ENCODE data around the gene RAD51AP1.
"Not testable (repeated sequence)": the region's sequence is repeated elsewhere in the genome, so short reads cannot be mapped to it uniquely, and the experiment has no call there.

The RAD51AP1 gene, protein sequence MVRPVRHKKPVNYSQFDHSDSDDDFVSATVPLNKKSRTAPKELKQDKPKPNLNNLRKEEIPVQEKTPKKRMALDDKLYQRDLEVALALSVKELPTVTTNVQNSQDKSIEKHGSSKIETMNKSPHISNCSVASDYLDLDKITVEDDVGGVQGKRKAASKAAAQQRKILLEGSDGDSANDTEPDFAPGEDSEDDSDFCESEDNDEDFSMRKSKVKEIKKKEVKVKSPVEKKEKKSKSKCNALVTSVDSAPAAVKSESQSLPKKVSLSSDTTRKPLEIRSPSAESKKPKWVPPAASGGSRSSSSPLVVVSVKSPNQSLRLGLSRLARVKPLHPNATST

DNA sequence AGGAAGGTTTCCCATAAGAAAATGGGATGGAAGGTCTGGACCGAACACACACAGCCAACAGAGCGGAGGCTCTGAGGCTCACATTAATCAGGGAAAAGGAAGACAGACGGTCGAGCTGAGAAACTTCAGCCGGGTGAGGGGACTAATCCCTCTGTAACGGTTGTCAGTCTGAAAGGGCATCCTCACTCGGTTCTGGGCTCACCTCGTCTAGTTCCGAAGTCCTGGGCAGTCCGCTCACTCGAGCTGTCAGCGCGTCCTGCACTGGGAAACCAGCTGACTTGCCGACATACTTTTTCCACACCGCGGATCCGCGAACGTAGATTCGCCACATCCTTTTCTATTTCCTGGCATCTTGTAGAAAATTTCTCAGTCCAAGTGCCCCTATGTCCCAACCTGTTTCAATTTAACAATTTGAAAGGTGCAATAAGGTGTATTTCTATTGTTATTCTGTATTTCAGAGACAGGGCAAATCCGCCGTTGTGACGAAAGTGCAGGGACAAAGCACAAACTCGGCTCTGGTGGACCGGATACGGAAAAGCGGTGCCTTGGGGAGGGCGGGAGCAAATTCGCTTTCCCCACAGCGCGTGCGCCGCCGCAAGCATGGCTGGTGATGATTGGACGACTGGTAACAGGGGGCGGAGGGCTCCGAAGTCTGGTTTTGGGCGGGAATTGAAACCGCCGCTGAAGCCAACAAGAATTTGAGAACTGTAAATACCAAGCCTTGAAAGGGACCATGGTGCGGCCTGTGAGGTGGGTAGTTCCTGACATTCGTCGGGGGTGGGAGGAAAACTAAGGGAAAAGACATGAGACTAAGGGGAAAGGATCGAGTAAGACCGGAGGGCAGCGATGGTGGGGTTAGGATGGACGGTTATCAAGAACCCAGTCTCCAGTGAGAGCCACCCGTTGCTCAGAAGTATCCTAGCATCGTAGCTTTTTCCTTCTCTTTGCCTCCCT lies at the start of gene RAD51AP1:
Gene RAD51AP1 (plus strand): TSS at position 684 of the 954 bp plus-strand sequence. CDS start 50 bp downstream, at position 734.
- Mint-ChIP-seq H3K4me3 (peak within 1 kb of the TSS; percentile 97), H3K9me3 (no peaks in the 10 kb centered on the region), H3K36me3 (ENCODE audit: low read depth) (peaks cover 6% of the 10 kb centered on the region), H3K27me3 (no peaks in the 10 kb centered on the region), H3K27ac (peak within 1 kb of the TSS; percentile 99), H3K4me1 (ENCODE audit: low read depth) (peaks cover 38% of the 10 kb centered on the region)

- no peaks in the 10 kb centered on the region for H3K9me3 Mint-ChIP-seq
Observed at GRCh38 chr12:4489556-4489955, 49.1 kb upstream of the RAD51AP1 start.

GRCh38 chr12:4490973-4491372 lies 47.7 kb upstream of the RAD51AP1 start:
- Mint-ChIP-seq H3K9me3 (no peaks in the 10 kb centered on the region), H3K27ac (no peak overlapping the region), H3K4me3 (no peak overlapping the region), H3K4me1 (ENCODE audit: low read depth) (peaks cover 11% of the 10 kb centered on the region), H3K36me3 (ENCODE audit: low read depth) (peaks cover 25% of the 10 kb centered on the region), H3K27me3 (no peaks in the 10 kb centered on the region)

More at GRCh38 chr12:4489556-4489955, 49.1 kb upstream of the RAD51AP1 start:
- Mint-ChIP-seq H3K4me1 (ENCODE audit: low read depth) (peaks cover 10% of the 10 kb centered on the region), H3K4me3 (no peak overlapping the region), H3K27ac (no peak overlapping the region), H3K27me3 (no peaks in the 10 kb centered on the region), H3K36me3 (ENCODE audit: low read depth) (peaks cover 21% of the 10 kb centered on the region)

DNA sequence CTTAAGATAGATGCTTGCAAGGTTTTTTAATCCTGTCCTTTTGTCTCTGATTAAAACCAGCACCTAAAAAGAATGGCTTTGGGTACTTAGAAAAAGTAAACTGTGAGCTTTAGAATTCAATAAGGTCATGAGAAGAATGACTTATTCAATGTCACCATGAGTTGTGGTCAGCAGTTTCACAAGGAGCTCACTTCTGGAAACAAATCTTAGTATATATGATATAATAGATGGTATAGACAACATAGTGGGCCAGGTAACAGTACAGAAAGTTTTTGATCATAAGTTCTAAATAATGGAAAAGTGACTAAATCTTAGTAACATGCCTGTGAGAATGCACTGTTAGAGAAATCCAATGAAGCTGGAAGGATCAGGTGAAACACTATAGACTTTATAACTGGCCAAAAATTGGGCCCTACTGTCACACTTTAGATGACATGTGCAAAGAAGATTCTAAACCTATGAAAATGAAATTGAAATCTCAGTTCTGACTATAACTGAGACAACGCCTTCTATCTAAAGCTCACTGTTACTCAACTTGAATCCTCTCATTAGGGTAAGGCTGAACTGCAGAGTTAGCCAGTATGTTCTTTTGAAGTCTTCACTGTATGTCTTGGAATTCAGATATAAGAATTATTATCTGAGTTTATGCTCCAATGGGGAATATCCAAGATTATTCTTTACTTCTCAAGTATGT lies 42.4 kb upstream of the RAD51AP1 start:
- Mint-ChIP-seq H3K9me3 (no peaks in the 10 kb centered on the region), H3K4me3 (no peak overlapping the region), H3K4me1 (ENCODE audit: low read depth) (peaks cover 12% of the 10 kb centered on the region), H3K36me3 (ENCODE audit: low read depth) (peaks cover 56% of the 10 kb centered on the region), H3K27me3 (no peaks in the 10 kb centered on the region), H3K27ac (peak overlapping the region; percentile 34)

GRCh38 chr12:4499186-4499585 lies 39.5 kb upstream of the RAD51AP1 start:
- Mint-ChIP-seq H3K4me3 (no peak overlapping the region), H3K27ac (no peak overlapping the region), H3K36me3 (ENCODE audit: low read depth) (peaks cover 65% of the 10 kb centered on the region), H3K27me3 (no peaks in the 10 kb centered on the region), H3K9me3 (no peaks in the 10 kb centered on the region), H3K4me1 (ENCODE audit: low read depth) (peaks cover 12% of the 10 kb centered on the region)

DNA sequence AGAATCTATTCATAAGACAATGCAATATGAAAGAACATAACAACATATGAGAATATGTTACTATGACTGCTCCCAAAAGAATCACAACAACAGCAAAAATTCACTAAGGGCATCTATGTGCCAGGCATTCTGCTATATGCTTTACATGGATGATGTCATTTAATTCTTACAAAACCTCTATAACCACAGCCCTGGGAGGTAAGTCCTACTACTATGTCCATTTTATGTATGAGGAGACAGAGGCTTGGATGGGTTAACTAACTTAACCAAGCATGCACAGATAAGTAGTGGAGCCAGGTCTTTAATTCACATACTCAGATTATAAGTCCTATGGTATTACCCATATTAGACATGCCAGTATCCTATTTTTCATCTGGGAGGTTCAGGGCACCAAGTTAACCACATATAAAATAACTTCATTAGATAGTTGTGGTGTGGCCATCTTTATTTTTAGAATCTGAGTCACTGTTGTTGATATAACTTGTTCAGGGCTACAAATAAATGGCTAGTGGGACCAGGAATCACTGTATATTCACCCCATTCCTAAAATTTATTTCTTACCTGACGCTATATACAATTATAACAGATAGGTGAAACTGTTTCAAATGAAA lies 33.2 kb upstream of the RAD51AP1 start:
- H3K4me3 Mint-ChIP-seq: no peak overlapping the region
- H3K27me3 Mint-ChIP-seq: no peaks in the 10 kb centered on the region
- no peaks in the 10 kb centered on the region for H3K9me3 Mint-ChIP-seq
- H3K27ac Mint-ChIP-seq: no peak overlapping the region
- H3K4me1 Mint-ChIP-seq (ENCODE audit: low read depth): peaks cover 20% of the 10 kb centered on the region
- H3K36me3 Mint-ChIP-seq (ENCODE audit: low read depth): peaks cover 34% of the 10 kb centered on the region

- H3K36me3 Mint-ChIP-seq (ENCODE audit: low read depth): peaks cover 30% of the 10 kb centered on the region
- H3K4me3 Mint-ChIP-seq: no peak overlapping the region
- no peaks in the 10 kb centered on the region for H3K9me3 Mint-ChIP-seq
- H3K27me3 Mint-ChIP-seq: no peaks in the 10 kb centered on the region
- H3K27ac Mint-ChIP-seq: no peak overlapping the region
- peaks cover 20% of the 10 kb centered on the region for H3K4me1 Mint-ChIP-seq (ENCODE audit: low read depth)
Observed at GRCh38 chr12:4506430-4506829, 32.3 kb upstream of the RAD51AP1 start.

DNA sequence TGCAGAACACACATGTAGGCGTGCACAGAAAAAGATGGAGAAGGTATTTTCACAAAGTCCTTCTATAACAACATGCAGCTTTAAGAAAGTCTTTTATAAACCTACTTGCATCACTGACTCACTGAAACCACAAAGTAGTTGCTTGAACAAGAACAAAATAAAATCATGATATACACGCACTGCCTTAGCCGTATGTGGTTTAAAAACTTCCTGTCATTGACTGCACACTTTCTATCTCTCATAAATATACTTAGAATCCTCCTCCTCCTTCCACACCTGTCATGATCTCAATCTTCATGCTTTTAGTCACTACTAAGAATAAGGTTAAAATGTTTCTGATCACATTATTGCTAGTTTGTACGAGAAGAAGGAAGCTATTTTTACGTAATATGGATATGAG lies 31.8 kb upstream of the RAD51AP1 start:
- peaks cover 27% of the 10 kb centered on the region for H3K36me3 Mint-ChIP-seq (ENCODE audit: low read depth)
- peaks cover 20% of the 10 kb centered on the region for H3K4me1 Mint-ChIP-seq (ENCODE audit: low read depth)
- H3K4me3 Mint-ChIP-seq: peak overlapping the region; percentile 25
- peak overlapping the region; percentile 2 for H3K27ac Mint-ChIP-seq
- no peaks in the 10 kb centered on the region for H3K9me3 Mint-ChIP-seq
- H3K27me3 Mint-ChIP-seq: no peaks in the 10 kb centered on the region

DNA sequence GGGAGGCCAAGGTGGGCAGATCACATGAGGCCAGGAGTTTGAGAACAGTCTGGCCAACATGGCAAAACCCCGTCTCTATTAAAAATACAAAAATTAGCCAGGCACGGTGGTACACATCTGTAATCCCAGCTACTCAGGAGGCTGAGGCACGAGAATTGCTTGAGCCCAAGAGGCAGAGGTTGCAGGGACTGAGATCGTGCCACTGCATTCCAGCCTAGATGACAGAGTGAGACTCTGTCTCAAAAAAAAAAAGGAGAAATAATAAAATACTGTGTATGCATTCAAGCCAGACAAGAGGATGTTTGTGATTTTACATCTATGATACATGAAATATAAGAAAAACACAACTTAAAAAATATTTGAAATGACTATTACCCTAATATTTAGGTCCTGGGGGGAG lies 30.2 kb upstream of the RAD51AP1 start:
- Mint-ChIP-seq H3K4me1 (ENCODE audit: low read depth) (peaks cover 20% of the 10 kb centered on the region), H3K36me3 (ENCODE audit: low read depth) (peaks cover 23% of the 10 kb centered on the region)
- not testable (repeated sequence) for H3K27me3 Mint-ChIP-seq, H3K9me3 Mint-ChIP-seq, H3K4me3 Mint-ChIP-seq, H3K27ac Mint-ChIP-seq

DNA sequence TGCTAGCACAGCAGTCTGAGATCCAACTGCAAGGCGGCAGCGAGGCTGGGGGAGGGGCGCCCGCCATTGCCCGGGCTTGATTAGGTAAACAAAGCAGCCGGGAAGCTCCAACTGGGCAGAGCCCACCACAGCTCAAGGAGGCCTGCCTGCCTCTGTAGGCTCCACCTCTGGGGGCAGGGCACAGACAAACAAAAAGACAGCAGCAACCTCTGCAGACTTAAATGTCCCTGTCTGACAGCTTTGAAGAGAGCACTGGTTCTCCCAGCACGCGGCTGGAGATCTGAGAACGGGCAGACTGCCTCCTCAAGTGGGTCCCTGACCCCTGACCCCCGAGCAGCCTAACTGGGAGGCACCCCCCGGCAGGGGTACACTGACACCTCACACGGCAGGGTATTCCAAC lies 29.4 kb upstream of the RAD51AP1 start:
- H3K9me3 Mint-ChIP-seq, H3K27me3 Mint-ChIP-seq, H3K4me3 Mint-ChIP-seq, H3K27ac Mint-ChIP-seq: not testable (repeated sequence)
- peaks cover 20% of the 10 kb centered on the region for H3K4me1 Mint-ChIP-seq (ENCODE audit: low read depth)
- peaks cover 15% of the 10 kb centered on the region for H3K36me3 Mint-ChIP-seq (ENCODE audit: low read depth)

DNA sequence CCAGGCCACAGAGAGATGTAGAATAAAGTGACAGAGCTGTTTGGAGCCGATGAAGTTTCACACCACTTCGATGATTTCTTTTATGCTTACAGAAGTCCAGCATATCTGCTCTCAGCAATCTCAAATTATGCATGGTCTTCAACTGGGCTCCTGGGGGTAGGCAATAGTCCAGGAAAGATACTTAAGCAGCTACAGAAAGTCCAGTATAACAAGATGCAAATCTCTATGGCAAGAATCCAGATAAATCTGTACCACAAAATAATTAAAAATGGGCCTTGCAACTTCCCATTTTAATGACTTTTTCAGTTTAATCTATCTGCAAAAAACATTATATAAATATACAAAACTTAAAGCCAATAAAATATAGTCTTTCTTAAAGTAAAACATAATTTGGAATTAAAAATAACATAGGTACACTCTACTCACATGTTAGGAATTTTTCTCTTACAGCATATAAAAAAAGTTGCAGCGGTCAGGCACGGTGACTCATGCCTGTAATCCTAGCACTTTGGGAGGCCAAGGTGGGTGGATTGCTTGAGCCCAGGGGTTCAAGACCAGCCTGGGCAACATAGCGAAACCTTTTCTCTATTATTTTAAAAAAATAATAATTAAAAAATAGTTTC lies 20.5 kb upstream of the RAD51AP1 start:
- Mint-ChIP-seq H3K9me3 (no peaks in the 10 kb centered on the region), H3K4me3 (no peak overlapping the region), H3K36me3 (ENCODE audit: low read depth) (peaks cover 48% of the 10 kb centered on the region), H3K27ac (no peak overlapping the region), H3K4me1 (ENCODE audit: low read depth) (no peaks in the 10 kb centered on the region), H3K27me3 (no peaks in the 10 kb centered on the region)

DNA sequence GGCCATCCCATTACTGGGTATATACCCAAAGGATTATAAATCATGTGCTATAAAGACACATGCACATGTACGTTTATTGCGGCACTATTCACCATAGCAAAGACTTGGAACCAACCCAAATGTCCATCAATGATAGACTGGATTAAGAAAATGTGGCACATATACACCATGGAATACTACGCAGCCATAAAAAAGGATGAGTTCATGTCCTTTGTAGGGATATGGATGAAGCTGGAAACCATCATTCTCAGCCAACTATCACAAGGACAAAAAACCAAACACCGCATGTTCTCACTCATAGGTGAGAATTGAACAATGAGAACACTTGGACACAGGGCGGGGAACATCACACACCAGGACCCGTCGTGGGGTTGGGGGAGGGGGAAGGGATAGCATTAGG lies 15.2 kb upstream of the RAD51AP1 start:
- not testable (repeated sequence) for H3K27me3 Mint-ChIP-seq; H3K27ac Mint-ChIP-seq; H3K4me1 Mint-ChIP-seq (ENCODE audit: low read depth); H3K9me3 Mint-ChIP-seq; H3K4me3 Mint-ChIP-seq
- H3K36me3 Mint-ChIP-seq (ENCODE audit: low read depth): peaks cover 54% of the 10 kb centered on the region

GRCh38 chr12:4526923-4527546 lies 11.7 kb upstream of the RAD51AP1 start:
- peaks cover 35% of the 10 kb centered on the region for H3K36me3 Mint-ChIP-seq (ENCODE audit: low read depth)
- no peaks in the 10 kb centered on the region for H3K27me3 Mint-ChIP-seq

DNA sequence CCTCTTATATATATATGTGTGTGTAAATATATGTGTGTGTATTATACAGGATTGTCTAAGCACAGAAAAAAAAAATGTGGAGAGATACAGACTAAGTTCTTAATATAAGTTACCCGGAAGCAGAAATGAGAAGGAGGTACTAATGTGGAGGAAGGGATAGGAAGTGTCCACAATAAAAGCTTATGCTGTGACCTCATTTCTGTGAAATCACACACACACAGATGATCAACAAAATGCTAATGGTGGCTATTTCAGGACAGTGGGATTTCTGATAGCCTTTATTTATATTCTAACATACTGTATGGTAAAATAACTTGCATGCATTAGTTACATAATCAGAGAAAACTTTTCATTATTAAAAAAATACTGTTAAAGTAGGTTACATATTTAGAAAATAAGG lies 8.5 kb upstream of the RAD51AP1 start:
- Mint-ChIP-seq H3K27ac (no peak overlapping the region), H3K4me3 (no peak overlapping the region), H3K36me3 (ENCODE audit: low read depth) (peaks cover 11% of the 10 kb centered on the region), H3K9me3 (no peaks in the 10 kb centered on the region), H3K4me1 (ENCODE audit: low read depth) (no peaks in the 10 kb centered on the region), H3K27me3 (no peaks in the 10 kb centered on the region)

More at GRCh38 chr12:4526923-4527546, 11.7 kb upstream of the RAD51AP1 start:
- H3K27ac Mint-ChIP-seq: no peak overlapping the region
- H3K9me3 Mint-ChIP-seq: no peaks in the 10 kb centered on the region
- H3K4me1 Mint-ChIP-seq (ENCODE audit: low read depth): no peaks in the 10 kb centered on the region
- H3K4me3 Mint-ChIP-seq: no peak overlapping the region

Measured in stimulated activated naive CD8-positive, alpha-beta T cell treated with anti-CD3 and anti-CD28 coated beads, Interleukin-15, Interleukin-2, amounts not matched to agents 100 ng/mL and 50 ng/mL, for 24 hours (primary cell).